K562 (cell line): ENCODE results near the gene VWA3A. TPM values are rescaled to one million over a fixed set of nuclear protein-coding genes. Genes with fewer than 3 reads are reported as not detected.
"Not testable (repeated sequence)": the region's sequence is repeated elsewhere in the genome, so short reads cannot be mapped to it uniquely, and the experiment has no call there.

Source experiments
- ATAC-seq: fragments of 200-7000 bp; cut with Tn5 transposase; 3 replicates; pipeline ENCODE4 v1.9.1; 2020; ENCODE audit warnings: moderate library complexity
- BruUV-seq: library from RNA; stranded (reverse); fragments of 400-500 nt; replicated peaks from 2 replicates; lab custom pipeline; 2021; lab: Mats Ljungman, UMichigan
- CTCF ChIA-PET: fragments of 300-600 bp; formaldehyde crosslinking; extraction: SDS; loops from one replicate; lab custom pipeline; 2021; ENCODE audit warnings: low intra/inter-chr PET ratio; lab: Yijun Ruan, JAX
- POLR2A ChIA-PET: fragments of 300-600, 350-650 bp; sonication (Branson Sonifier 250); formaldehyde crosslinking; extraction: SDS; loops from one replicate; lab custom pipeline; 2021; ENCODE audit warnings: antibody characterized with exemption, inconsistent platforms; lab: Yijun Ruan, JAX
- DNase-seq, 4 experiments: peaks; one replicate each; pipeline versions ENCODE4 v3.0.0 to v3.0.0-alpha.2; 2011 to 2018; ENCODE audit warnings: low spot score in 3 of 4, mixed read lengths in 3 of 4; ENCODE audit errors: extremely low read depth in 1 of 4
- FAIRE-seq: peaks from 2 replicates; lab custom pipeline; 2011; peaks lifted over from hg19 to GRCh38; lab: Jason Lieb, UNC
- H2AFZ ChIP-seq: 2 replicates; pipeline ENCODE4 v1.6.0; 2011; ENCODE audit warnings: low read depth, low read length, control low read depth, inconsistent platforms
- H3K27ac ChIP-seq: fragments of 200-600 bp; 3 replicates; pipeline ENCODE4 v1.8.0; 2011; ENCODE audit warnings: low read depth, mild to moderate bottlenecking, control low read depth, inconsistent platforms, low read length, moderate library complexity, mixed read lengths; ENCODE audit errors: extremely low read depth
- H3K27me3 ChIP-seq, 2 experiments: fragments of 300-600 bp in 1 of 2; 2 replicates in 1 of 2; 3 replicates in 1 of 2; pipeline versions ENCODE4 v1.6.0 to v1.8.0; 2011; ENCODE audit warnings: inconsistent platforms in 2 of 2, low read length in 2 of 2, mild to moderate bottlenecking in 1 of 2, mixed read lengths in 1 of 2, moderate library complexity in 1 of 2; ENCODE audit not compliant: control insufficient read depth in 2 of 2, insufficient read depth in 2 of 2
- H3K36me3 ChIP-seq: fragments of 300-600 bp; 3 replicates; pipeline ENCODE4 v1.8.0; 2011; ENCODE audit warnings: mild to moderate bottlenecking, low read length, inconsistent platforms; ENCODE audit not compliant: control insufficient read depth, insufficient read depth
- H3K4me1 ChIP-seq, 2 experiments: fragments of 200-600 bp in 1 of 2; replicated peaks in 1 of 2; 2 replicates in 1 of 2; 3 replicates in 1 of 2; pipeline versions ENCODE4 v1.5.1 to v1.8.0; 2011; ENCODE audit warnings: inconsistent platforms in 2 of 2, low read length in 2 of 2, mild to moderate bottlenecking in 1 of 2, mixed read lengths in 1 of 2, moderate library complexity in 1 of 2; ENCODE audit not compliant: control insufficient read depth in 2 of 2, insufficient read depth in 2 of 2
- H3K4me2 ChIP-seq: 2 replicates; pipeline ENCODE4 v1.6.1; 2011; ENCODE audit warnings: low read length, control low read depth, inconsistent platforms, mixed read lengths; ENCODE audit not compliant: insufficient read depth
- H3K4me3 ChIP-seq: fragments of 200-600 bp; sonication (generic), shearing (Covaris generic); 2 replicates; pipeline ENCODE4 v1.5.1; 2016; ENCODE audit warnings: control low read depth, inconsistent platforms
- H3K79me2 ChIP-seq: fragments of 200-600 bp; 3 replicates; pipeline ENCODE4 v1.8.0; 2011; ENCODE audit warnings: low read length, inconsistent platforms; ENCODE audit not compliant: control insufficient read depth, insufficient read depth
- H3K9ac ChIP-seq, 2 experiments: 2 replicates each; pipeline versions ENCODE4 v1.6.0 to v1.6.1; 2011; ENCODE audit warnings: low read depth in 2 of 2, low read length in 2 of 2, control low read depth in 1 of 2, inconsistent platforms in 1 of 2, mild to moderate bottlenecking in 1 of 2, mixed read lengths in 1 of 2; ENCODE audit not compliant: insufficient read depth in 1 of 2
- H3K9me1 ChIP-seq: one replicate; pipeline ENCODE4 v1.6.0; 2011; ENCODE audit warnings: inconsistent platforms, mild to moderate bottlenecking, low read length, moderate library complexity; ENCODE audit not compliant: control insufficient read depth, insufficient read depth
- H3K9me3 ChIP-seq: replicated peaks from 2 replicates; pipeline ENCODE4 v1.5.1; 2011; ENCODE audit warnings: low read depth, low read length, inconsistent platforms; ENCODE audit not compliant: control insufficient read depth, insufficient read depth
- H4K20me1 ChIP-seq: replicated peaks from 2 replicates; pipeline ENCODE4 v1.6.1; 2011; ENCODE audit warnings: low read length, inconsistent platforms, mixed read lengths; ENCODE audit not compliant: control insufficient read depth, insufficient read depth
- ARHGAP35 ChIP-seq: fragments of 450-650 bp; IDR thresholded peaks from 2 replicates; pipeline ENCODE4 v1.6.1; 2018; ENCODE audit not compliant: partially characterized antibody
- CBX2 ChIP-seq: fragments of 200-600 bp; sonication (generic); IDR thresholded peaks from one replicate; pipeline ENCODE4 v1.6.1; 2012; ENCODE audit warnings: mild to moderate bottlenecking, low read length, inconsistent platforms; ENCODE audit not compliant: insufficient read depth, poor library complexity, severe bottlenecking
- COPS2 ChIP-seq: fragments of 450-650 bp; conservative IDR thresholded peaks from 2 replicates; pipeline ENCODE4 v1.6.1; 2016; ENCODE audit warnings: mild to moderate bottlenecking, moderate library complexity
- ERF ChIP-seq: fragments of 450-650 bp; formaldehyde crosslinking; IDR thresholded peaks from 2 replicates; pipeline ENCODE4 v1.4.0; 2020; ENCODE audit warnings: mild to moderate bottlenecking, mixed read lengths
- IFI16 ChIP-seq: fragments of 250-450 bp; sonication (Bioruptor Pico); IDR thresholded peaks from 2 replicates; pipeline ENCODE4 v2.1.2; 2022; ENCODE audit warnings: mild to moderate bottlenecking, inconsistent platforms
- KLF13 ChIP-seq: fragments of 450-650 bp; IDR thresholded peaks from 2 replicates; pipeline ENCODE4 v1.6.1; 2016; ENCODE audit warnings: missing genetic modification characterization, low read depth, mild to moderate bottlenecking, missing compliant biosample characterization, moderate library complexity, borderline replicate concordance
- LCOR ChIP-seq: sonication (generic); formaldehyde crosslinking; IDR thresholded peaks from 2 replicates; pipeline ENCODE4 v1.8.0; 2022; ENCODE audit warnings: mild to moderate bottlenecking, missing genetic modification reagents
- MCM2 ChIP-seq: fragments of 450-650 bp; IDR thresholded peaks from 2 replicates; pipeline ENCODE4 v1.6.1; 2017; ENCODE audit warnings: low read depth, mild to moderate bottlenecking
- PCBP1 ChIP-seq: fragments of 200-400 bp; formaldehyde crosslinking; IDR thresholded peaks from 2 replicates; pipeline ENCODE4 v1.6.1; 2018; ENCODE audit warnings: mild to moderate bottlenecking, low read depth, low read length; ENCODE audit not compliant: poor library complexity, severe bottlenecking
- POU5F1 ChIP-seq: fragments of 150-350 bp; IDR thresholded peaks from 2 replicates; pipeline ENCODE4 v1.6.1; 2014; ENCODE audit warnings: borderline replicate concordance, low read length, low read depth, mild to moderate bottlenecking; ENCODE audit not compliant: partially characterized antibody
- RB1 ChIP-seq: fragments of 450-650 bp; IDR thresholded peaks from 2 replicates; pipeline ENCODE4 v1.6.1; 2017; ENCODE audit warnings: low read depth, mild to moderate bottlenecking
- RBM17 ChIP-seq: fragments of 200-400 bp; formaldehyde crosslinking; IDR thresholded peaks from 2 replicates; pipeline ENCODE4 v1.6.1; 2017; ENCODE audit warnings: low read depth, mild to moderate bottlenecking, low read length, borderline replicate concordance
- ZBTB7A ChIP-seq: IDR thresholded peaks from 2 replicates; pipeline ENCODE4 v1.6.1; 2011; ENCODE audit warnings: low read depth, mild to moderate bottlenecking, low read length, moderate library complexity, borderline replicate concordance; ENCODE audit not compliant: control insufficient read depth
- ZNF121 ChIP-seq: sonication (generic); formaldehyde crosslinking; conservative IDR thresholded peaks from 2 replicates; pipeline ENCODE4 v1.8.0; 2022; ENCODE audit warnings: missing genetic modification reagents
- ZNF165 ChIP-seq: fragments of 250-450 bp; sonication (Bioruptor Pico); IDR thresholded peaks from 2 replicates; pipeline ENCODE4 v1.4.0; 2020; ENCODE audit warnings: borderline replicate concordance
- WGBS: fragments of 100-300 bp; shearing (Covaris generic); methylation state at CpG from one replicate; pipeline ENCODE4 v1.1.6; 2016; ENCODE audit warnings: low coverage, mixed read lengths; ENCODE audit not compliant: insufficient coverage; ENCODE audit errors: missing lambda C conversion rate; 5-methylcytosine and 5-hydroxymethylcytosine counted together
- in situ Hi-C: fragments of 300-500 bp; cut with MboI; formaldehyde crosslinking; loops from 4 replicates; pipeline ENCODE4 v1.15.0; 2018; ENCODE audit warnings: inconsistent platforms, mixed read lengths
- intact Hi-C: fragments of 100-400 bp; cut with micrococcal nuclease; formaldehyde crosslinking; loops from 2 replicates; pipeline ENCODE4 v1.14.2; 2022
- polyA plus RNA-seq, 8 experiments: library from polyadenylated mRNA; depleted of rRNA in 4 of 8; stranded (reverse) in 5 of 8; unstranded in 3 of 8; fragments of >200 nt; fragmentation: Nextera tagmentation in 2 of 8; fragmentation: Illumina TruSeq in 1 of 8; extraction: Ambion mirVana in 2 of 8; extraction: Trizol in 1 of 8; gene quantifications; 2 replicates each; pipeline versions ENCODE4 v1.2.1 to v1.2.3, GENCODE V29; 2011 to 2014; ENCODE audit warnings: inconsistent platforms in 1 of 8, missing spikeins in 1 of 8
- total RNA-seq, 7 experiments: library from RNA; depleted of rRNA in 6 of 7; stranded (reverse); fragments of >200 nt in 6 of 7; fragmentation: Illumina TruSeq in 2 of 7; extraction: Trizol in 2 of 7; gene quantifications; 2 replicates each; pipeline versions ENCODE4 v1.2.1 to v1.2.3, GENCODE V29; 2011 to 2021; ENCODE audit warnings: low replicate concordance in 1 of 7
- TF ChIP-seq, protein P1 (sequence below): sonication (generic); formaldehyde crosslinking; IDR thresholded peaks from 2 replicates; pipeline ENCODE4 v1.8.0; 2022; ENCODE audit warnings: mild to moderate bottlenecking, missing genetic modification reagents

The VWA3A gene
- total and polyA plus RNA-seq, 9 of the 15 experiments (the other 6 are each of a cell fraction or from before 2014, with no cell fraction given): not detected

DNA sequence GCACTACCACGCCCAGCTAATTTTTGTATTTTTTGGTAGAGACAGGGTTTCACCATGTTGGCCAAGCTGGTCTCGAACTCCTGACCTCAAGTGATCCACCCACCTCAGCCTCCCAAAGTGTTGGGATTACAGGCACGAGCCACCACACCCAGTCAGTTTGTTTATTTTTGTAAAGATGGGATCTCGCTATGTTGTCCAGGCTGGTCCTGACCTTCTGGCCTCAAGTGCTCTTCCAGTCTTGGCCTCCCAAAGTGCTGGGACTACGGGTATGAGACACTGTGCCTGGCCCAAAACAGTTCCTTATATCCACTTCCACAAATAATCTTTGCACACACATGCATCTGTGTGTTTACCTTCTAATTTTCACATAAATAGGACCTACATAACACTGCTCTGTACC is 19.3 kb downstream of the VWA3A start:
- H3K36me3 ChIP-seq, intact Hi-C loops, H3K9me3 ChIP-seq, H3K4me3 ChIP-seq, H3K9ac ChIP-seq, H3K4me1 ChIP-seq, BruUV-seq, H3K4me2 ChIP-seq, H3K9me1 ChIP-seq, H3K27ac ChIP-seq, FAIRE-seq, DNase-seq, H4K20me1 ChIP-seq, ATAC-seq, H2AFZ ChIP-seq, H3K79me2 ChIP-seq, CTCF ChIA-PET: not testable (repeated sequence)
- in situ Hi-C loops: loop anchor here (25.0 kb wide), 1 partner anchor 299 kb away; no protein-coding TSS in a partner anchor
- POLR2A ChIA-PET: interaction anchor here (0.7 kb wide), 1 partner anchor 13 kb away, joined by 3 read pairs; no protein-coding TSS in a partner anchor
- H3K27me3 ChIP-seq: peaks cover 11 to 22% of the 10 kb centered on the region in 2 experiments; a peak in 4 of 5 replicates
- WGBS: 2% methylated on average over 5 of the region's 5 CpGs
- TF ChIP-seq ZNF121: peak; percentile 92

DNA sequence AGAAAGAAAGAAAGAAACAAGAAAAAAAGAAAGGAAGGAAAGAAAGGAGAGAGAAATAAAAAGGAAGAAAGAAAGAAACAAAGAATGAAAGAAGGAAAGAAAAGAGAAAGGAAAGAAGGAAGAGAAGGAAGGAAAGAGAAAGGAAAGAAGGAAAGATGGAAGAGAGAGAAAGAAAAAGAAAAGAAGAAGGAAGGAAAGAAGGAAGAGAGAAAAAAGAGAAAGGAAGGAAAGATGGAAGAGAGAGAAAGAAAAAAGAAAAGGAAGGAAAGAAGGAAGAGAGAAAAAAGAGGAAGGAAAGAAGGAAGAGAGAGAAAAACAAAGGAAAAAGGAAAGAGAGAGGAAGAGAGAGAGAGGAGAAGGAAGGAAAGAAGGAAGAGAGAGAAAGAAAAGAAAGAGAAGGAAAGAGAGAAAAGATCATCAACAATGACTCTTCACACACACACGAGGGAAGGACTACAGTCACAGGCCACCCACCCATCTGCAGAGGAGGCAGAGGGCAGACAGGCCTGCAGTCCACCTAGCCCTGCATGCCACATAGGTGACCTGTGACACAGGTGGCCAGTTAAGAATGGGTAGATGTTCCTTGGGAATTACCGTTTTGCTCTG is 23.9 kb downstream of the VWA3A start:
- FAIRE-seq: no peak
- H3K27ac ChIP-seq: no peak overlapping the region
- no peaks in the 10 kb centered on the region for H3K9me3 ChIP-seq
- no peak overlapping the region for H2AFZ ChIP-seq
- H3K27me3 ChIP-seq: peaks cover 0 to 2% of the 10 kb centered on the region in 2 experiments; a peak in 2 of 5 replicates
- intact Hi-C loops: no loop called here
- H3K4me2 ChIP-seq: no peak overlapping the region
- ATAC-seq: no peak
- H4K20me1 ChIP-seq: no peaks in the 10 kb centered on the region
- ChIA-PET POLR2A (interaction anchor here (0.9 kb wide), 1 partner anchor 39 kb away, joined by 3 read pairs; no protein-coding TSS in a partner anchor), CTCF (no interaction called here)
- H3K79me2 ChIP-seq: no peaks in the 10 kb centered on the region
- no peaks in the 10 kb centered on the region for H3K36me3 ChIP-seq
- H3K4me1 ChIP-seq: no peaks in the 10 kb centered on the region; a peak in 1 of 5 replicates
- no TSS peak for BruUV-seq
- 0% methylated on average over 2 of the region's 2 CpGs for WGBS
- H3K9me1 ChIP-seq: no peaks in the 10 kb centered on the region
- H3K9ac ChIP-seq: no peak overlapping the region
- no peak overlapping the region for H3K4me3 ChIP-seq
- in situ Hi-C loops: loop anchor here (25.0 kb wide), 1 partner anchor 304 kb away; no protein-coding TSS in a partner anchor
- no peak for DNase-seq
- TF ChIP-seq ZNF165 (CRISPR knock-in tag): no peak
- TF ChIP-seq ZBTB7A: no peak
- TF ChIP-seq LCOR (CRISPR knock-in tag): no peak
- TF ChIP-seq RBM17: no peak
- no peak for TF ChIP-seq COPS2
- TF ChIP-seq POU5F1: no peak
- no peak for TF ChIP-seq PCBP1
- TF ChIP-seq RB1: no peak
- no peak for TF ChIP-seq MCM2
- TF ChIP-seq, protein P1, sequence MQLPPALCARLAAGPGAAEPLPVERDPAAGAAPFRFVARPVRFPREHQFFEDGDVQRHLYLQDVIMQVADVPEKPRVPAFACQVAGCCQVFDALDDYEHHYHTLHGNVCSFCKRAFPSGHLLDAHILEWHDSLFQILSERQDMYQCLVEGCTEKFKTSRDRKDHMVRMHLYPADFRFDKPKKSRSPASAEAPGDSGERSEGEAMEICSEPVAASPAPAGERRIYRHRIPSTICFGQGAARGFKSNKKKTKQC: no peak
- TF ChIP-seq ERF (CRISPR knock-in tag): no peak
- TF ChIP-seq IFI16: no peak
- TF ChIP-seq KLF13: no peak
- TF ChIP-seq CBX2: no peak
- TF ChIP-seq ARHGAP35: peak; percentile 51
